Panc1 (cell line): ENCODE data around the gene PRSS48.

Source experiments
- CTCF ChIP-seq: fragments of 450-650 bp; IDR thresholded peaks from 2 replicates; pipeline ENCODE4 v1.5.1; 2017; ENCODE audit warnings: mild to moderate bottlenecking
- POLR2AphosphoS5 ChIP-seq: IDR thresholded peaks from 2 replicates; pipeline ENCODE4 v1.6.1; 2012; ENCODE audit warnings: mild to moderate bottlenecking, low read depth, low read length, moderate library complexity
- REST ChIP-seq, 2 experiments: IDR thresholded peaks; 2 replicates each; pipeline ENCODE4 v1.6.1; 2011 to 2012; ENCODE audit warnings: low read depth in 2 of 2, control low read depth in 1 of 2, low read length in 1 of 2, mild to moderate bottlenecking in 1 of 2, moderate library complexity in 1 of 2; ENCODE audit not compliant: insufficient read depth in 1 of 2

GRCh38 chr4:151325949-151326246 is 48.9 kb downstream of the PRSS48 start:
- TF ChIP-seq CTCF (no peak), POLR2AphosphoS5 (no peak), REST (IDR thresholded peaks at IDR 0.05; ENCODE audit: insufficient read depth in 1 of 2, low read depth in 2 of 2, low read length in 1 of 2) (no peak)
